ENCODE data around the gene RNASE11.

The RNASE11 gene

DNA sequence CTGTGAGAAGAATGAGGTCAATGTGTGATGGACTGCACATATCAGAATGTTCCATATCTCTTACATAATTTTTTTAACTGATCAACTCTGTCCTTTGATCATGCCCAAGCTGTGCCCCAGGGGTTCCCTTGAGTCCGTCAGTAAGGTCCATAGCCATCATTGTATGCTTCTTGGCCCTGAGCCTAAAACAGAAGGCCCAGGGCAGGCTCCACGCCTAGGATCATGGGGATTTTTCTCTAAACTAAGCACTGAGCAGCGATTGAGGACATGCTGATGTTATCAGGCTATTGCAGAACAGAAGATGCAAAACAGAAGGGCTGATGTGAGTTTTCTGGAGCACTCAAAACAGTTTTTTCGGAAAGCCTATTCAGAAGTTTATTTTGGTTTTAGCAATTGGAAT lies 47.9 kb downstream of the RNASE11 start:
- Histone ChIP-seq H4K20me1 (ENCODE audit: low read depth, low read length) (no peaks in the 10 kb centered on the region), H3F3A (ENCODE audit: insufficient read depth) (no peaks in the 10 kb centered on the region), H3K79me2 (ENCODE audit: insufficient read depth, low read length) (no peaks in the 10 kb centered on the region), H3K9me3 (ENCODE audit: insufficient read depth, low read length) (no peaks in the 10 kb centered on the region), H3K36me3 (ENCODE audit: low read length) (no peaks in the 10 kb centered on the region), H3K9me2 (replicated peaks; ENCODE audit: insufficient read depth, low read length) (no peaks in the 10 kb centered on the region), H3K9ac (ENCODE audit: low read length) (no peak overlapping the region), H3K4me2 (ENCODE audit: low read depth, low read length, poor library complexity, severe bottlenecking) (no peak overlapping the region), H3K27me3 (ENCODE audit: low read length) (no peaks in the 10 kb centered on the region), H3K27ac (ENCODE audit: low read depth, low read length) (no peak overlapping the region), H3K4me3 (ENCODE audit: insufficient read depth, low read length, poor library complexity, severe bottlenecking) (no peak overlapping the region), H2AFZ (ENCODE audit: low read depth, low read length, severe bottlenecking) (no peak overlapping the region)
- TF ChIP-seq EZH2phosphoT487 (conservative IDR thresholded peaks at IDR 0.05; ENCODE audit: low read length) = no peak
